ENCODE data around the gene AMIGO1.

DNA sequence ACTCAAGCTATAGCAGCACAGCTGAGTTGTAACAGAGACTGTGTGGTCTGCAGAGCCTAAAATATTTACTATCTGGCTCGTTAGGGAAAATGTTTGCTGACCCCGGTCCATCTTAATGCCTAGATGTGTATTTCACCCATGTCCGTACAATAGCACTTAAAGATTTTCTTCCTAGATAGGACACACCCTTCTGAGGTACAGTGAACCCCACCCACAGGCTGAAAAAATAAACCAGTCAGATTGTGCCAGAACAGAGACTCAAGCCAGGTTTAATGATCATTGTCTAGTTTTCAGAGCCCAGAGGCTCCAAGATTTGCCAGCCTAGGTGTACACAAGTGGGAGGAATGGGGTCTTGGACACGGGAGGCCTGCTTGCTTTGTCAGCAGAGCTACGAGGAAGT, 5.6 kb downstream of the AMIGO1 start:
- TF ChIP-seq CTCF (IDR thresholded peaks at IDR 0.05), result no peak
- no peak for TF ChIP-seq POLR2A (IDR thresholded peaks at IDR 0.05)

Measured in esophagus squamous epithelium (tissue), 4 donors.